Heart left ventricle (tissue), 13 donors: ENCODE results near the gene SLC35F3.

Experiments used
- CTCF ChIP-seq, 12 donors: fragments of 200-600 bp; sonication (generic) in 4 of 12; IDR thresholded peaks; one replicate each; pipeline versions ENCODE4 v1.5.0 to v1.8.0; 2018 to 2022; ENCODE audit warnings: antibody characterized with exemption in 12 of 12, mild to moderate bottlenecking in 5 of 12
- POLR2A ChIP-seq, 2 donors: fragments of 450-650 bp; IDR thresholded peaks; one replicate each; pipeline ENCODE4 v1.6.1; 2017; ENCODE audit warnings: antibody characterized with exemption in 2 of 2, mild to moderate bottlenecking in 2 of 2, moderate library complexity in 2 of 2
- donor health status: ischemic (EF 13 %, LVEDD 7.1; RV severe dilation, severe dysfunction).
- donor health status: DM: no; HTN: yes; CAD: no.
- donor health status: DM: no; HTN: no; CAD: no.
- donor health status: ischemic (EF 25% LVEDD 6.9; RV normal size, moderate dysfunction).
- donor health status: ischemic (EF 25% LVEDD 5.7; RV mildly dilated, moderate dysfunction).
- donor health status: ischemic (EF 35%, LVEDD 5.7; RV mildly dilated, moderate dysfunction).
- donor health status: nonischemic (EF 11% LVEDD 7.7; RV severe dilation, severe dysfunction).
- donor health status: DM: yes; HTN: yes; CAD: no.
- donor health status: PGD.
- donor health status: ischemic (EF 29% LVEDD 5.4; RV normal size, mild dysfunction).
- donor health status: nonischemic (EF 23%, LVEDD 6.1; RV moderate dilation, normal function).

GRCh38 chr1:234369784-234370183 is 465.3 kb downstream of the SLC35F3 start:
- no peak for TF ChIP-seq CTCF (IDR thresholded peaks at IDR 0.05)
- TF ChIP-seq POLR2A (IDR thresholded peaks at IDR 0.05): no peak
